K562 (cell line): ENCODE measurements around the gene SMIM12. TPM values are rescaled to one million over a fixed set of nuclear protein-coding genes. Genes with fewer than 3 reads are reported as not detected.

Source experiments
- ARID2 ChIP-seq: fragments of 450-650 bp; IDR thresholded peaks from 2 replicates; pipeline ENCODE4 v1.6.1; 2017; ENCODE audit warnings: antibody characterized with exemption, mild to moderate bottlenecking
- BDP1 ChIP-seq: IDR thresholded peaks from 3 replicates; pipeline ENCODE4 v1.6.1; 2011; ENCODE audit not compliant: insufficient read length, insufficient read depth
- CBX1 ChIP-seq: sonication (generic); IDR thresholded peaks from 2 replicates; pipeline ENCODE4 v1.6.1; 2016; ENCODE audit warnings: antibody characterized with exemption, low read depth, mild to moderate bottlenecking
- FOXA3 ChIP-seq, 2 experiments: fragments of 450-650 bp in 1 of 2; sonication (generic) in 1 of 2; formaldehyde crosslinking; IDR thresholded peaks in 1 of 2; conservative IDR thresholded peaks in 1 of 2; 2 replicates each; pipeline versions ENCODE4 v1.4.0 to v1.8.0; 2020 to 2022; ENCODE audit warnings: mild to moderate bottlenecking in 2 of 2, missing genetic modification reagents in 1 of 2
- FOXJ3 ChIP-seq: sonication (generic); formaldehyde crosslinking; IDR thresholded peaks from 2 replicates; pipeline ENCODE4 v1.4.0; 2020; ENCODE audit warnings: mild to moderate bottlenecking, missing genetic modification reagents
- HDAC3 ChIP-seq: fragments of 450-650 bp; IDR thresholded peaks from 2 replicates; pipeline ENCODE4 v1.6.1; 2018; ENCODE audit warnings: borderline replicate concordance, mild to moderate bottlenecking, moderate library complexity; ENCODE audit not compliant: partially characterized antibody
- IRF2 ChIP-seq: sonication (generic); formaldehyde crosslinking; IDR thresholded peaks from 2 replicates; pipeline ENCODE4 v1.8.1; 2022; ENCODE audit warnings: mild to moderate bottlenecking, missing genetic modification reagents
- KDM4B ChIP-seq, 2 experiments: fragments of 450-650 bp in 1 of 2; sonication (generic) in 1 of 2; IDR thresholded peaks; 2 replicates each; pipeline ENCODE4 v1.6.1; 2016 to 2017; ENCODE audit warnings: borderline replicate concordance in 2 of 2, antibody characterized with exemption in 1 of 2, low read depth in 1 of 2, mild to moderate bottlenecking in 1 of 2
- LEF1 ChIP-seq: fragments of 450-650 bp; IDR thresholded peaks from 2 replicates; pipeline ENCODE4 v1.6.1; 2016; ENCODE audit warnings: mild to moderate bottlenecking
- MBD2 ChIP-seq: sonication (generic); IDR thresholded peaks from 2 replicates; pipeline ENCODE4 v1.6.1; 2016; ENCODE audit warnings: low read depth, borderline replicate concordance
- MED1 ChIP-seq: sonication (generic); formaldehyde crosslinking; IDR thresholded peaks from 2 replicates; pipeline ENCODE4 v1.8.1; 2023; ENCODE audit warnings: missing genetic modification reagents, borderline replicate concordance
- NFATC3 ChIP-seq: fragments of 450-650 bp; IDR thresholded peaks from 2 replicates; pipeline ENCODE4 v1.6.1; 2017; ENCODE audit warnings: mild to moderate bottlenecking
- NR2C1 ChIP-seq, 2 experiments: fragments of 450-650 bp; IDR thresholded peaks; 2 replicates each; pipeline ENCODE4 v1.6.1; 2017; ENCODE audit warnings: mild to moderate bottlenecking in 2 of 2, antibody characterized with exemption in 1 of 2, inconsistent platforms in 1 of 2, missing compliant biosample characterization in 1 of 2, missing genetic modification characterization in 1 of 2
- NR2C2 ChIP-seq, 2 experiments: fragments of 200-800 bp in 1 of 2; sonication (Bioruptor generic) in 1 of 2; sonication (generic) in 1 of 2; formaldehyde crosslinking in 1 of 2; IDR thresholded peaks; 2 replicates each; pipeline versions ENCODE4 v1.6.1 to v1.8.0; 2016 to 2022; ENCODE audit warnings: mild to moderate bottlenecking in 1 of 2, missing compliant biosample characterization in 1 of 2, missing genetic modification characterization in 1 of 2, missing genetic modification reagents in 1 of 2
- PBX2 ChIP-seq, 2 experiments: IDR thresholded peaks in 1 of 2; conservative IDR thresholded peaks in 1 of 2; 2 replicates each; pipeline ENCODE4 v1.6.1; 2016; ENCODE audit warnings: low read depth in 2 of 2, mild to moderate bottlenecking in 1 of 2, missing compliant biosample characterization in 1 of 2, missing genetic modification characterization in 1 of 2, moderate library complexity in 1 of 2
- PHTF2 ChIP-seq: fragments of 250-450 bp; sonication (Bioruptor Pico); IDR thresholded peaks from 2 replicates; pipeline ENCODE4 v1.5.0; 2021; ENCODE audit warnings: mild to moderate bottlenecking
- RAD51 ChIP-seq: fragments of 450-650 bp; IDR thresholded peaks from 2 replicates; pipeline ENCODE4 v1.7.1; 2016; ENCODE audit warnings: low read depth, mild to moderate bottlenecking, borderline replicate concordance
- RBM17 ChIP-seq: fragments of 200-400 bp; formaldehyde crosslinking; IDR thresholded peaks from 2 replicates; pipeline ENCODE4 v1.6.1; 2017; ENCODE audit warnings: low read depth, mild to moderate bottlenecking, low read length, borderline replicate concordance
- TBP ChIP-seq: optimal IDR thresholded peaks from 2 replicates; pipeline ENCODE3; 2011; ENCODE audit warnings: low read depth, low read length, improper control_type of control experiment
- TCF7 ChIP-seq: sonication (generic); IDR thresholded peaks from 2 replicates; pipeline ENCODE4 v1.6.1; 2016; ENCODE audit warnings: antibody characterized with exemption, borderline replicate concordance
- TSHZ1 ChIP-seq: fragments of 250-450 bp; sonication (Bioruptor Pico); IDR thresholded peaks from 2 replicates; pipeline ENCODE4 v1.4.0; 2020; ENCODE audit warnings: mild to moderate bottlenecking, moderate library complexity
- ZSCAN32 ChIP-seq: fragments of 450-650 bp; formaldehyde crosslinking; IDR thresholded peaks from 2 replicates; pipeline ENCODE4 v1.4.0; 2020; ENCODE audit warnings: mild to moderate bottlenecking, moderate library complexity
- polyA plus RNA-seq, 8 experiments: library from polyadenylated mRNA; depleted of rRNA in 4 of 8; stranded (reverse) in 5 of 8; unstranded in 3 of 8; fragments of >200 nt; fragmentation: Nextera tagmentation in 2 of 8; fragmentation: Illumina TruSeq in 1 of 8; extraction: Ambion mirVana in 2 of 8; extraction: Trizol in 1 of 8; gene quantifications; 2 replicates each; pipeline versions ENCODE4 v1.2.1 to v1.2.3, GENCODE V29; 2011 to 2014; ENCODE audit warnings: inconsistent platforms in 1 of 8, missing spikeins in 1 of 8
- total RNA-seq, 7 experiments: library from RNA; depleted of rRNA in 6 of 7; stranded (reverse); fragments of >200 nt in 6 of 7; fragmentation: Illumina TruSeq in 2 of 7; extraction: Trizol in 2 of 7; gene quantifications; 2 replicates each; pipeline versions ENCODE4 v1.2.1 to v1.2.3, GENCODE V29; 2011 to 2021; ENCODE audit warnings: low replicate concordance in 1 of 7

The SMIM12 gene
- total and polyA plus RNA-seq, 9 of the 15 experiments (the other 6 are each of a cell fraction or from before 2014, with no cell fraction given), result 51.7 to 112 (median 63.9) TPM

- TF ChIP-seq PBX2 (CRISPR knock-in tag; IDR thresholded peaks at IDR 0.05; ENCODE audit: low read depth) (no peak), PBX2 (tag; conservative IDR thresholded peaks at IDR 0.05; ENCODE audit: low read depth) (no peak), NR2C1 (IDR thresholded peaks at IDR 0.05) (peak; percentile 64), NR2C1 (tag; IDR thresholded peaks at IDR 0.05) (peak; percentile 70), LEF1 (no peak), BDP1 (no peak), MBD2 (no peak), PHTF2 (CRISPR knock-in tag) (no peak), TCF7 (0 out of 2 replicates have a peak, but pooled peaks have one; percentile 23), FOXJ3 (CRISPR knock-in tag) (no peak), IRF2 (CRISPR knock-in tag) (no peak), NFATC3 (no peak), FOXA3 (CRISPR knock-in tag; conservative IDR thresholded peaks at IDR 0.05 in 1 of 2, IDR thresholded peaks at IDR 0.05 in 1 of 2) (no peak), RBM17 (no peak), HDAC3 (no peak), NR2C2 (CRISPR knock-in tag; IDR thresholded peaks at IDR 0.05) (no peak; the same call in 1 of the 2 replicates), NR2C2 (tag; IDR thresholded peaks at IDR 0.05) (peak; percentile 61; the same call in 1 of the 2 replicates), ARID2 (no peak), TBP (peak; percentile 51), KDM4B (IDR thresholded peaks at IDR 0.05; ENCODE audit: borderline replicate concordance in 2 of 2, low read depth in 1 of 2) (no peak), RAD51 (peak; percentile 53; the same call in 1 of the 2 replicates), TSHZ1 (CRISPR knock-in tag) (no peak), ZSCAN32 (CRISPR knock-in tag) (no peak), CBX1 (no peak), MED1 (CRISPR knock-in tag) (no peak)
These were observed 6.6 kb upstream of the SMIM12 start (continued) for GRCh38 chr1:34865981-34866761.
